GM19463 (cell line): ENCODE data around the gene PRDM7.
A peak's percentile ranks its signal among the peaks of the same experiment; 100 is the strongest.
"Not testable (repeated sequence)": the region's sequence is repeated elsewhere in the genome, so short reads cannot be mapped to it uniquely, and the experiment has no call there.

ENCODE experiments used
- ATAC-seq: cut with Tn5 transposase; IDR thresholded peaks from one replicate; pipeline ENCODE4 v1.9.1; 2021; ENCODE audit warnings: mild to moderate bottlenecking, moderate library complexity; ENCODE audit not compliant: unreplicated experiment

PRDM7 gene

DNA sequence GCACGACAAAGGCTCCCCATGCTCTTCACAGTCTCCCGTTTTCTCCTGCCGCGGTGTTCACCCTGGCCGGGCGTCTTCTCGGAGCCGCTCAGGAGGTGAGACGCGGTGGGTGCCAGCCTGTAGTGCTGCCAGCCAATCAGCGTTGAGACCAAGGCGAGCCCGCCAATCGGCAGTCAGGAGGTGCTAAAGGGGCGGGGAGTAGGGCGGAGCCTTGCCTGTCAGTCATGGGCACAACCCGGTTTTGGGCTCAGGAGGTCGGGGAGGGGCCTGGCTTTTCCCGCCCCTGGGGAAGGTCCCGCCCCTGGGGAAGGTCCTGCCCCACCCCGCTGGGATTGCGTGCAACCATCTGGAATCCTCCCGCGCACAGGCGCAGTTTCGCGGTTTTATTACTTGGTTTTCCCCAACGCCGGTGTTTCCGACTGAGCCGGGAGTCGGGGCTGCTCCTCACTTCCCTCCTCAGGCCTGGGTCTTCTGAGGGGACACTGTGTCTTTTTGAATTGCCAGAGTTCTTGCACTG is at the start of gene PRDM7:
PRDM7 (minus strand) TSS at position 92 of the 517 bp plus-strand sequence. CDS start 1,421 bp downstream, outside the sequence.
- ATAC-seq = peak; percentile 93

DNA sequence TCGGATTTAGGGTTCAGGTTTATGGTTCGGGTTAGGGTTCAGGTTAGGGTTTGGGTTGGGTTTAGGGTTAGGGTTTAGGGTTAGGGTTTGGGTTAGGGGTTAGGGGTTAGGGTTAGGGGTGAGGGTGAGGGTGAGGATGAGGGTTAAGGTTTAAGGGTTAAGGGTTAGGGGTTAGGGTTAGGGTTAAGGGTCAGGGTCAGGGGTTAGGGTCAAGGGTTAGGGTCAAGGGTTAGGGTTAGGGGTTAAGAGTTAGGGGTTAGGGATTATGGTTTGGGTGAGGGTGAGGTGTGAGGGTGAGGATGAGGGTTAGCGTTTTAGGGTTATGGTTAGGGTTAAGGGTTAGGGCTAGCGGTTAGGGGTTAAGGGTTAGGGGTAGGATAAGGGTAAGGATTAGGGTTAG is 44.7 kb upstream of the PRDM7 start:
- ATAC-seq = not testable (repeated sequence)

DNA sequence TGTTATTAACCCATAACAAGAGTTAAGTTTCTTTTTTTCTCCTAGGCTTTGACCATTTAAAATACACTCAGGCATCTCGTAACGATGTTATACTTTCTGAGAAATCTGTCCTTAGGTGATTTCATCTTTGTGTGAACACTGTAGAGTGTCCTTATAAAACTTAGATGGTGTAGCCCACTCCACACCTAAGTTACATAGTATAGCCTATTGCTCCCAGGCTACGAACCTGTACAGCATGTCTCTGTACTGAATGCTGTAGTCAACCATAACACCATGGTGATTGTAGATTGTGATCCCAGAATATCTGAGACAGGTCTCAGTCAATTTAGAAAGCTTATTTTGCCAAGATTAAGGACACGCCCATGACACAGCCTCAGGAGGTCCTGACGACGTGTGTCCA is 30.5 kb upstream of the PRDM7 start:
- ATAC-seq = not testable (repeated sequence)

DNA sequence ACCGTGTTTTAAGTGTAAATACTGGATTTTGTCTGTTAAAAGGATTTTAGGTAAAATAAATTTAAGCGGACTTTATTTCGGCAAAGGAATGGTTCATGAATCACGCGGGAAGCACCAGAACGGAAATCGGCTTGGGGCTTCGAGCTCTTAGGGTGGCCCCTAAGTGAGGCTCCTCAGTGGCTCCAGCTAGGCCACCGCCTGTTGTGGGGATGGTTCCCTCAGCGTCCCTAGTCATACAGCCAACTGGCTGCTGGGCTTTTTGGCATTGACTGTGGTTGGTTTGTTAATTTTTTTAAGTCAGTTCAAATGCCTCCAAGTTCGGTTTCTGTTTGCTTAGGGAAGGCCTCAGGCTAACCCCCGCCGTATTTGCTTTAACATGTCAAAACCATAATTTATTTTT is 29.9 kb upstream of the PRDM7 start:
- ATAC-seq = not testable (repeated sequence)

DNA sequence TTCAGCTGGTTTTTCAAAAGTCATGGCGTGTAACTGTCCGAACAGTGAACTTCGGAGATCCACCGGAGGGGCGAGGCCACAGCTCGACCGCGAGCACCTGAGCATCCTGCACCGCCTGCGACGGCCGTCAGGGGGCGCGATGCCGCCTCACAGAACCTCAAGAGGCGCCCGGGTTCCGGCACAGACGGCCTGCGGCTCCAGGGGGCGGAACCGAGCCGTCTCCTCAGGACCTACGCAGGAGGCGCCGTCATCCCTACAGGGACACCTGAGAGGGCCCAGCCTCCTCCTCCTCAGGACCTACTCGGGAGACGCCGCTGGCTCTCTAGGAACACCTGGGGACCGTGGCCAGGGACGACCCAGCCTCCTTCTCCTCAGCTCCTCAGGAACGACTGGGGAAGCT is 29.1 kb upstream of the PRDM7 start:
- peak; percentile 60 for ATAC-seq

DNA sequence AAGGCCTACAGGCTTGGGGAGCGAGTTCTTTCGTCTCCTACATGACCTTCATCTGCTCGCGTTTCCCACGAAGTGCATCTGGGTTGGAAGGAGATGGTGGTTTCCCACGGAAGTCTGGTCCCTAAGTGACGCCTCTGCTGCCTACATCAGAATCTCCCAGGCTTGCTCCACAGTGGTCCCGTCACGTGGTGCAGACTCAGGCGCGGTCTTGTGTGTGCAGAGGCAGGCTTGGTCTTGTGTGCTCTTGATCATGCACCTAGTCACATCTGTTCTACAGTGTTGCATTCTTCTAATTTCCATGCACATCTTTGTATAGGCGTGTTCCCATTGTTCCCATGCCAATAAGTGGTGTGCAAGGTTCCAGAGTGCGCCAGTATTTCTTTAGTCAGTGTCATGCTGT is 27.6 kb upstream of the PRDM7 start:
- not testable (repeated sequence) for ATAC-seq

DNA sequence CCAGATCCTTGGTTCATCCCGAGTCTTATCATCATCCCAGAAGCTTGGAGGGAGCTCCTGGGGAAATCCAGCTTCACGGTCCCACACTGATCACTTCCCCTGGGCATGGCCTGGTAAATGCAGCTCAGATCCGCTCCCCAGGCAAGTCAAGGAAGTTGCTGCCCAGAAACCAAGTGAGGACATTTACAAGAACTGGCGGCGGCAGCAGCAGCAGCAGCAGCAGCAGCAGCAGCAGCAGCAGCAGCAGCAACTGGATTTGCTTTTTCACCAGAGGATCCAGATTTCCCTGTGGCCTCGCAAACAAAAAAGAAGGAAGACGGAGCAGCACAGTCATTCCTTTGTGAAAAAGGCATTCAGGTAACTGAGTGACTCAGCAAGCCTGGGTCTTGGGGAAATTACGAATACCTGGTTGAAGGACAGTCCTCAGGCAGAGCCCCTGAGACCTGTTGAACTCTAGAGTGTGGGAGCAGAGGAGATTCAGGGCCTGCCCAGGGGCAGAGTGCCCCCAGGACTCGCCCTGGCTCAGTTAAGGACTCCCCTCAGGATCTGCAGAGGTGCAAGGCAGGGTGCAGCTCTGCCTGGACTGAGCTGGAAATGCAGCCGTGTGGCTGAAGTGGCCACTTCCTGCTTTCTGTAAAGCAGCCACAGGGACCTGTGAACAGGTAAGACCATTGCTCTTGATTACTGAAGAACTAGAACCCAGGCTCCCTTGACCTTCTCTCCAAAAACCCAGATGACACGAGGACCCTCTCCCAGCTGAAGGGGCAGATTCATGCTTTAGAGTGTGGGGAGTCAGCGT is 25.2 kb upstream of the PRDM7 start:
- not testable (repeated sequence) for ATAC-seq

DNA sequence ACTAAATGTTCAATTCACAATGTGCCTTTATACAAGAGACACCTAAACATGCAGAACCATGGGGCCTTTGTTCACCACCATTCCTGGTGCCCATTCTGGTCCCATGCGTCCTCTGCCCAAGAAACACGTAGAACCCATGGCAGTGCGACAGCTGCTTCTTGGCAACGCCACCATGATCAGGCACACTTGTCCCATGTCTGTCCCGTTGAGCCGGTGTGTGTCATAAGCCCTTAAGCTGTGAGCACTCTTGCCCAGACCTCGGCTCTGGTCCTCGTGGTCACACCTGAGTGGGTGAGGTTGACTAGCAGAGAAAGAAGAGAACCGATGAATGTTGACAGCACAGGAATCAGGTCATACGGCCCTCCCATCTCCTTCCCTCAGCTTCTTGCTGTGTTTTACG is 24.2 kb upstream of the PRDM7 start:
- ATAC-seq = not testable (repeated sequence)

DNA sequence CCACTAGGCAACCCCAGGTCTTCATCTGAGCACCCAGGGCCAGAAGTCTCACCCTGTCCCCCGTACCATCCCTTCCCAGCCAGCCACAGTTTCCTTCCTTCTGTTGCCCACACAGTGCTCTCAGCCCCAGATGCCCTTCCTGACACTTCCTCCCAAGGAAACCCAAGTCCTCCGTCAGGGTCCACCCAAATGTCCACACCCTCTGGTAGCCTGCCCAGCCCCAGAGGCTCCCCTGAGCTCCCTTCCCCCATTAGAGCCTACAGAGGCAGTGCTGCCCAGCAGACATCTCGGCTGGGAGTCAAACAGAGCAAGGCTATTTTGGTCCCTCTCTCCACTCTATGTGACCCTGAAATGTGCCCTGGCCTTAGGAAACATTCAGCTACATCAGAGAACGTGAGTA is 23.7 kb upstream of the PRDM7 start:
- not testable (repeated sequence) for ATAC-seq

DNA sequence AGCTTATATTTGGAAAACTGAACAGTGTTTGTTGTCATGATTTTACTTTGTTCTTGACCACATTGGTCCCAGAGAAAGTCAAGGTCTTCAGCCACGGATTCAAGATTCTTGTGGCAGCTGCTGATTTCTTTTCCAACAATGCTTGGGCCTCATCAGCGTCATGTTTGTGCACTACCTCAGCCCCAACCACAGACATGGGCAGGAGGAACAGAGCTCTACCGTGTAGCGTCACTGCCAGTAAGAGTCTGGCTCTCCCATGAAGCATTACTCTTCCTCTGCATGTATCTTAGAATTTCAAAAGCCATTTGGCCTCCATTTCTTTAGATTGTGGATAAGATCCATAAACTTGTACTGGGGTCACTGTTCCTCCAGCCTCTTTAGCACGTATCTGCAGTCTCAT is 23.1 kb upstream of the PRDM7 start:
- ATAC-seq = not testable (repeated sequence)

DNA sequence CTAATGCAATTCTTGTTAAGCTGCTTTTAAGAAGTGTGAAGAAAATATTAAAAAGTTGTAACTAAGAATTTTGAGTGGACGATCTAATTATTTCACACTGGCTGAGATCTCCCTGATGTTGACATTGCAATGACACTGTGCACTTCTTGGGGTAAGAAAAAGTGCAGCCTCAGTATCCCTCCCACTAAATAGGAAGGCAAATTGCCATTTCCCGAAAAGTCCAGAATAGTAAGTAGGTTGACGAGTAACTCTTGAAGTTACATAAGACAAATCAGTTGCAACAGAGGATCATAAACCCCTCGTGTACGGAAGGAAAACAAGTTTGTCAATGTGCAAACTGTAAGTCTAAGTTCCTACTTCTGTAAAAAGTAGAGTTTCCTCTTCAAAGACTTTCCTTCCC is 21.8 kb upstream of the PRDM7 start:
- ATAC-seq = not testable (repeated sequence)

DNA sequence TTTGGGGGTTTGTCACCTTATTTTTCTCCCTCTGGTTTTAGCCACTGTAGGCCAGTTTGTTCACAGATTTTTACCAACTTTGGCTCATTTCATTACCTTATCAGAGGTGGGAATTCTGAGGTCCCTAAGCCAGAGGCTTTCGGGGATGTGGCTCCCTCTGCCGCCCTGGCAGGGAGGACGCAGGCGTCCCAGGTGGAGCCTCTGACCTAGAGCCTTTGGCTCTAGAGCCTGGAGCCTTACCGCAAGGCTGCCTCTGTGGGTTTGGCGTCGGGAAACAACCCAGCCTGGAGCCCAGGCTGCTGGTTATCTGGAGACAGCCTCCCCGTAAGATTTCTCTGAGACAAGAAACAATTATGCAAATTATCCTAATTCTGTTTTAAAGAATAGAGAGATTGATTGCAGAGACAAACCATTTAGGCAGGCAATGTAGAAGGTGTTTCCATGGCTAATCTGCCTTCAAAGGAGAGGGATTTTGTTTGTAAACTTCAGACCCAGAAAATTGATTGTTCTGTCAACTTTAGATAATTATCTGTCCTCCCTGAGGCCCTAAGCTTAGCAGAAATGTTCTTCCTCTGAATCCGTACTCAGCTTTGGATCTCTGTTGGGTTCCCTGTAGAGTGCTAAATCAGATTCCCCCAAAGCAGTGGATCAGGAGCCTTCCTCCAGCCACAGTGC is 20.0 kb upstream of the PRDM7 start:
- ATAC-seq = not testable (repeated sequence)

DNA sequence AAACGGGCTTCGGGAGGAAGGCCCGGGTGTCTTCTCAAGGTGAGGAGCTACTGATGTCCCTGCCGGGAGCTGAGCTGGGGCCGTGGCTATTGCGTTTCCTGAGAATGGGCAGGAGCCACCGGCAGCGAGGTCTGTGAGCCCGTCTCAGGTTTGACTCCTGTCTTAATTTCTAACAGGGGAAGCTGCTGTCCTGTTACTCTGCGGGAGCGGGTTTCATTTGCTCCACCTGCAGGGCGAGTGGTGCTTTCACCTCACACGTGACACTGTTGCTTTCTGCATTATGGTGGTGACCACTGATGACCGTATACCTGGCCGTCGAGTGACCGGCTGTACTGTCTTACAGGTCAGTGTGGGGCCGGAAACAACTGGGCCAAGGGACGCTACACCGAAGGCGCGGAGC is 17.7 kb upstream of the PRDM7 start:
- ATAC-seq = not testable (repeated sequence)

DNA sequence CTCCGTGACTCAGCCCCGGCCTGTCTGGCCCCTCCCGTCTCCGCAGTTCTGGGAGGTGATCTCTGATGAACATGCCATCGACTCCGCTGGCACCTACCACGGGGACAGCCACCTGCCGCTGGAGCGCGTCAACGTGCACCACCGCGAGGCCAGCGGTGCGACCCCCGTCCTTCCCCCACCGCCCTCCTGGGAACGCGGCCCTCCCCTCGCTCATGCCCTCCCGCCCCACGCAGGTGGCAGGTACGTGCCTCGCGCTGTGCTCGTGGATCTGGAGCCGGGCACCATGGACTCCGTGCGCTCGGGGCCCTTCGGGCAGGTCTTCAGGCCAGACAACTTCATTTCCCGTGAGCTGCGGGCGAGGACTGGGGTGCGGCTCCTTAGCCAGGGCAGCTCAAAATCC is 17.2 kb upstream of the PRDM7 start:
- not testable (repeated sequence) for ATAC-seq

DNA sequence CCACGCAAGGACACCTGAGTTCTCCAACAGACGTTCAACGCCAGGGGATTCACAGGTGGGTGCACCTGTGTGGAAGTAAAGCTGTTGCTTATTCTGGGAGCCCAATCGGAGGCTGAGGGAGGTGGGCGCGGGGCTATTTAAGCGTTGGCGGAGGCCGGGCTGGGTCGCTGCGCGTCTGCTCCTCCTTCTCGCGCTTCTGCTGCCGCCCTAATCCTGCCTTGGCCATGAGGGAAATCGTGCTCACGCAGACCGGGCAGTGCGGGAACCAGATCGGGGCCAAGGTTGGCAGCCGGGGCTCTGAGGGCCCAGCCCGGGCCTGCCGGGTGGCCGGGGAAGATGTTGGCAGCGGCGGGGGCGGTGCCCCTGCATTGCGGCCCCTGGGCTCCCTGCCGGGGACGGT is 16.7 kb upstream of the PRDM7 start:
- ATAC-seq = not testable (repeated sequence)

DNA sequence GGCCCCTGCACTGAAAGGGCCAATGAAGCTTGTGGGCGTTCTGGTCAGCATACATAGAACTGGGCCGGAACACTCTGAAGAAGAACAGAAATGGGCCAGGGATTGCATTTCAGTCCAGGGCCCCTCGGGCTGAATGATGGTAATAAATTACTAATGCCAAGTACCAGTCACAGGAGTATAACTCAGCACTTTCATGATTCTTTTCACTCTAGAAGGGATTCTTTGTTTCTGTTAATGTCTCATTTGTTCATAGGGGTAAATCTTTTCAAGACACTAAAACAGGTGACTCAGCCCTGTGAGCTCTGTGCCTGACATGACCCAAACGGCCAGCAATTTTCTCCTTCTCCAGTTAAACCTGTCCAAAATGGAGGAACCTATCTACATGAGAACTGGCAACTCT is 15.7 kb upstream of the PRDM7 start:
- not testable (repeated sequence) for ATAC-seq

DNA sequence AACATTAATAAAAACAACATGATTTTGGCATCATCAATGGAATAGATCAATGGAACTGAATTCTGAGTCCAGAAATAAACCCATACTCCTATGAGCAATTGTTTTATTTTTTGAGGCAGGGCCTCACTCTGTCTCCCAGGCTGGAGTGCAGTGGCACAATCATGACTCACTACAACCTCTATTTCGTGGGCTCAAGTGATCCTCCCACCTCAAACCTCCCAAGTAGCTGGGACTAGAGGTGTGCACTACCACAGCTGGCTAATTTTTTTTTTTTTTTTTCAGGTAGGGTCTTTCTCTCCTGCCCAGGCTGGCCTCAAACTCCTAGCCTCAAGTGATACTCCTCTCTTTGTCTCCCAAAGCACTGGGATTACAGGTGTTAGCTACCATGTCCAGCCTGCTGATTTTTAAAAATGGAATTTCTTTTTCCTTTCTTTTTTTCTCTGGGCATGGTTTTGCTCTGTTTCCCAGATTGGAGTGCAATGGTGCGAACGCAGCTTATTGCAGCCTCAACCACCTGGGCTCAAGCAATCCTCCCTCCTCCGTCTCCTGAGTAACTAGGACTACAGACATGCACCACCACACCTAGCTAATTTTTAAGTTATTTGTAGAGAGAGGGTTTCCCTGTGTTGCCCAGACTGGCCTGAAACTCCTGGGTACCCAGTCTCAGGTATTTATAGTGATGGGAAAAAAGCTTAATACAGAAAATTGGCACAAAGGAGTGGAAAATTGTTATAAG is 7.3 kb upstream of the PRDM7 start:
- no peak for ATAC-seq

DNA sequence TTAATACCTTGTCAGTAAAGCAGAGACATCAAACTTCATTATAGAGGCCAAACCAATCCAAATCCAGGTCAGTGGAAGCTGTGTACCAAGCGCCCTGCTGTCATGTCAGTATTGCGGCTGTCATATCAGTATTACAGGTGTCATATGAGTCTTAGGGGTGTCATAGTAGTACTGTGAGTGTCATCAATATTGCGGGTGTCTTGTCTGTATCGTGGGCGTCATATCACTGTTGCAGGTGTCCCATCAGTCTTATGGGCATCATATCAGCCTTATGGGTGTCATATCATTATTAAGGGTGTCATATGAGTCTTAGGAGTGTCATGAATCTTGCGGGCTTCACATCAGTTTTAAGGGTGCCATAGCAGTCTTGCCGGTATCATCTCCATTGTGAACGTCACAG is 6.0 kb upstream of the PRDM7 start:
- no peak for ATAC-seq

DNA sequence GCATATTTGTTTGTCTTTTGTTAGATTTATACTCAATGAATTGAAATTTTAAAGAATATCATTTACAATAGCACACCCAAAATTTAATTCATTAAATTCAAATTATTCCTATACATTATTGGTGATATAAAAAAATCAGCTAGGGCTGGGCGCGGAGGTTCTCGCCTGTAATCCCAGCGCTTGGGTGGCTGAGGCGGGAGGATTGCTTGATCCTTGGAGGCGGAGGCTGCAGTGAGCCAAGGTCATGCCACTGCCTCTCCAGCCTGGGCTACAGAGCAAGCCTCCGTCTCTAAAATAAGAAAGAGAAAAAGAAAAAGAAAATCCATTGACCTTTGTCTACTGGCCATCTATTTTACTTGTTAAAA is 4.5 kb upstream of the PRDM7 start:
- no peak for ATAC-seq

DNA sequence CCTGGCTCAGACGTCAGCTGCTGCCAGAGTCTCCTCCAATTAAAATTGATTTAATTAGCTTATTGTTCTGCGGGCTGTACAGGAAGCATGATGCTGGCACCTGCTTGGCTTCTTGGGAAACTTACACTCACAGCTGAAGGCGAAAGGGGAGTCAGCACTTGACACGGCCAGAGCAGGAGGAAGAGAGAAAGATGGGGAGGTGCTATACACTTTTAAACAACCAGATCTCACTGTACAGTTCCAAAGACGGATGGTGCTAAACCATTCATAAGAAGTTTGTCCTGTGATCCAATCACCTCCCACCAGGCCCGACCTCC is 1.4 kb upstream of the PRDM7 start:
- ATAC-seq = no peak

DNA sequence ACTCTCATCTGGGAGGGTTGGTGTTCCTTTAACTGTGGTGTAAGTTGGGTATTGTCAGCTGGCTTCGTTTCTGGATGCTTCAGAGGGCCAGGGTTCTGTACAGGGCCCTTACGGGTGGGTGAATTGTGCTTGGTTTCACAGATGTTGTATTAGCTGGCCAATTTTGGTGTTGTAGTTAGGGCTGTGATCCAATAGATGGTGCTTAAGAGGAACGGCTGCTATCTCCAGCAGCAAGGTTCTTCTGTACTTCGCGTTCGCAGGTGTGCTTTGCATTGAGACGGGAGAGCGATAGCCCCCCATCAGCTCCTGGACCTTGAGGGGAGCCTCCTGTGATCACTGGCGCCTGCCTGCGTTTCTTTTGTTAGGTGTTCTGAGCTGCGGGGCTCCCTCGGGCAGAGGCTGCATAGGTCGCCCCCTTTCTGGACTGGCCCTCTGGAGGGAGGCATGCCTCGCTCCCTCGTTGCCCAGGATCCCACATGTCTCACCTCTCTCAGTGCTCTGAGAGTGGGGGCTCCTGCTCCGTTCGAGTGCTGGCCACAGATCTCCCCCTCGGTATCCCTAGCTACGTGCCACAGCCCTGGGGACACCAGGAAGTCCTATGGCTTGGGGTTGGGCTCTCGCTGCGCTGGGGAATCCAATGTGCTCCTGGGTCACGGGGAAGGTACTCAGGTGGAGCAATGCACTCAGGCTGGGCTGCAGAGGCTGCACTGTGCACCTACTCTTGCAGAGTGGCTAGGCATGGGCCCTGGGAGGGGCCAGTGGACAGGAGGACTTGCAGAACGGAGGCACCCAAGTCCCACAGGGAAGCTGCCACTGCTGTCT is 837 bp upstream of the PRDM7 start:
- peak; percentile 34 for ATAC-seq
